Erythroblast (primary cell): ENCODE results near the gene ZNF488.

ENCODE experiments used
- GATA1 ChIP-seq: IDR thresholded peaks from 2 replicates; pipeline ENCODE4 v1.6.1; 2011; ENCODE audit warnings: low read depth, mild to moderate bottlenecking, control low read depth, low read length, moderate library complexity
- POLR2A ChIP-seq: IDR thresholded peaks from 2 replicates; pipeline ENCODE4 v1.6.1; 2011; ENCODE audit warnings: mild to moderate bottlenecking, low read length

GRCh38 chr10:47406548-47406869, 22.4 kb upstream of the ZNF488 start:
- TF ChIP-seq POLR2A (no peak), GATA1 (no peak)
